ENCODE data around the gene PHOSPHO2.

DNA sequence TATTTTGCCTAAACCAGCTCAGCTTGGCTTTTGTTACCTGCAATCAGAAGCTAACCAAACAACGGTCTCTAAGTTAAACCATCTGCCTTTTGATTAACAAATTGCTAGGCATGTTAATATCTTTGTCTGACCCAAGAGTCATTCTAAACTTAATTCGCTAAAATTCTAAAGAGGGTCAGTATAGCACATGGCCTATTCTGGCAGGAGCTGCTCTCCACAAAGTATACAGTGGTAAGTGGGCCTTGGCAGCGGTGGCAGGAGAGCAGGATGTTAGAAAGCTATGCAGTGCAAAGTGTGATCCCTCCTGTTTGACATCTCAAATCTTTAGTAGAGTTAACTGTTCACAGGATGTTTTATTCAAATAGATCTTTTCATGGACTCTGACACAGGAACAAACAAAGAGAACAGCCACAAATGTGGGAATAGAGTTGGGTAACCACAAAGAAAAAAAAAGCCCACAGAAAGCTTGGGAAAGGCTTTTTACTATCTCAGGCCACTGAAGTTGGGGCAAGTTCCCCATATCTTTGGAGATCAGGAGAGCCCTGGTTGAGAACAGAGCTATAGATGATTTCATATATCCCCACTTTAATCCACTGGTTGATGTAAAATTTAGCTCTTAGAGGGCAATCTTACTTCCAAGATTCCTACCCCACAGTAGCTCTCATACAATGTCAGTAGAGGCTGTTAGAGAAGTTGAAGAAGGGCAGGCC, 10.7 kb upstream of the PHOSPHO2 start:
- TF ChIP-seq, protein P1, sequence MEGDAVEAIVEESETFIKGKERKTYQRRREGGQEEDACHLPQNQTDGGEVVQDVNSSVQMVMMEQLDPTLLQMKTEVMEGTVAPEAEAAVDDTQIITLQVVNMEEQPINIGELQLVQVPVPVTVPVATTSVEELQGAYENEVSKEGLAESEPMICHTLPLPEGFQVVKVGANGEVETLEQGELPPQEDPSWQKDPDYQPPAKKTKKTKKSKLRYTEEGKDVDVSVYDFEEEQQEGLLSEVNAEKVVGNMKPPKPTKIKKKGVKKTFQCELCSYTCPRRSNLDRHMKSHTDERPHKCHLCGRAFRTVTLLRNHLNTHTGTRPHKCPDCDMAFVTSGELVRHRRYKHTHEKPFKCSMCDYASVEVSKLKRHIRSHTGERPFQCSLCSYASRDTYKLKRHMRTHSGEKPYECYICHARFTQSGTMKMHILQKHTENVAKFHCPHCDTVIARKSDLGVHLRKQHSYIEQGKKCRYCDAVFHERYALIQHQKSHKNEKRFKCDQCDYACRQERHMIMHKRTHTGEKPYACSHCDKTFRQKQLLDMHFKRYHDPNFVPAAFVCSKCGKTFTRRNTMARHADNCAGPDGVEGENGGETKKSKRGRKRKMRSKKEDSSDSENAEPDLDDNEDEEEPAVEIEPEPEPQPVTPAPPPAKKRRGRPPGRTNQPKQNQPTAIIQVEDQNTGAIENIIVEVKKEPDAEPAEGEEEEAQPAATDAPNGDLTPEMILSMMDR (IDR thresholded peaks at IDR 0.05; ENCODE audit: low read depth, low read length): no peak
- TF ChIP-seq EZH2phosphoT487 (IDR thresholded peaks at IDR 0.05; ENCODE audit: low read depth): no peak

Measured in OCI-LY3 (cell line).